ENCODE measurements around the gene RET.

- TF ChIP-seq CTCF (IDR thresholded peaks at IDR 0.05; ENCODE audit: insufficient read depth, low read length, poor library complexity, severe bottlenecking): no peak
- TF ChIP-seq EZH2phosphoT487 (conservative IDR thresholded peaks at IDR 0.05; ENCODE audit: low read length): no peak
Measured at GRCh38 chr10:43055217-43055616, 21.7 kb upstream of the RET start.

All from SU-DHL-6 (cell line).